ENCODE results near the gene FOXO6. TPM values are rescaled to one million over a fixed set of nuclear protein-coding genes. Genes with fewer than 3 reads are reported as not detected.
A peak's percentile ranks its signal among the peaks of the same experiment; 100 is the strongest.

Gene FOXO6
- total RNA-seq, 1 experiment from 2014 or later = 0.47 TPM

GRCh38 chr1:41380195-41380594 lies 19.0 kb downstream of the FOXO6 start:
- no TSS peak for BruUV-seq (replicated peaks)
- peaks cover 59% of the 10 kb centered on the region for H3K27me3 Mint-ChIP-seq (ENCODE audit: unreplicated experiment)
- H3K27ac Mint-ChIP-seq (ENCODE audit: unreplicated experiment) = peak overlapping the region; percentile 63
- no peak for DNase-seq
- CTCF ChIA-PET = no interaction called here
- peaks cover 2% of the 10 kb centered on the region for H3K9me3 Mint-ChIP-seq (ENCODE audit: low read depth, unreplicated experiment)
- TF ChIP-seq, protein P1, sequence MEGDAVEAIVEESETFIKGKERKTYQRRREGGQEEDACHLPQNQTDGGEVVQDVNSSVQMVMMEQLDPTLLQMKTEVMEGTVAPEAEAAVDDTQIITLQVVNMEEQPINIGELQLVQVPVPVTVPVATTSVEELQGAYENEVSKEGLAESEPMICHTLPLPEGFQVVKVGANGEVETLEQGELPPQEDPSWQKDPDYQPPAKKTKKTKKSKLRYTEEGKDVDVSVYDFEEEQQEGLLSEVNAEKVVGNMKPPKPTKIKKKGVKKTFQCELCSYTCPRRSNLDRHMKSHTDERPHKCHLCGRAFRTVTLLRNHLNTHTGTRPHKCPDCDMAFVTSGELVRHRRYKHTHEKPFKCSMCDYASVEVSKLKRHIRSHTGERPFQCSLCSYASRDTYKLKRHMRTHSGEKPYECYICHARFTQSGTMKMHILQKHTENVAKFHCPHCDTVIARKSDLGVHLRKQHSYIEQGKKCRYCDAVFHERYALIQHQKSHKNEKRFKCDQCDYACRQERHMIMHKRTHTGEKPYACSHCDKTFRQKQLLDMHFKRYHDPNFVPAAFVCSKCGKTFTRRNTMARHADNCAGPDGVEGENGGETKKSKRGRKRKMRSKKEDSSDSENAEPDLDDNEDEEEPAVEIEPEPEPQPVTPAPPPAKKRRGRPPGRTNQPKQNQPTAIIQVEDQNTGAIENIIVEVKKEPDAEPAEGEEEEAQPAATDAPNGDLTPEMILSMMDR (IDR thresholded peaks at IDR 0.05; ENCODE audit: unreplicated experiment) = no peak
- H3K36me3 Mint-ChIP-seq (ENCODE audit: insufficient read depth, unreplicated experiment) = peaks cover 19% of the 10 kb centered on the region
- intact Hi-C loops (cut with micrococcal nuclease; ENCODE audit: unreplicated experiment) = no loop called here
- H3K4me1 Mint-ChIP-seq (ENCODE audit: low read depth, unreplicated experiment) = peaks cover 13% of the 10 kb centered on the region
- peak overlapping the region; percentile 67 for H3K4me3 Mint-ChIP-seq (ENCODE audit: low read depth, unreplicated experiment)

GRCh38 chr1:41380979-41381691 lies 19.9 kb downstream of the FOXO6 start:
- peaks cover 19% of the 10 kb centered on the region for H3K36me3 Mint-ChIP-seq (ENCODE audit: insufficient read depth, unreplicated experiment)
- BruUV-seq (replicated peaks) = no TSS peak
- TF ChIP-seq, protein P1 (IDR thresholded peaks at IDR 0.05; ENCODE audit: unreplicated experiment) = no peak
- H3K27ac Mint-ChIP-seq (ENCODE audit: unreplicated experiment) = peak overlapping the region; percentile 63
- CTCF ChIA-PET = interaction anchor here (2.1 kb wide), 1 partner anchor 21 kb away, joined by 4 read pairs; no protein-coding TSS in a partner anchor
- peak overlapping the region; percentile 67 for H3K4me3 Mint-ChIP-seq (ENCODE audit: low read depth, unreplicated experiment)
- H3K9me3 Mint-ChIP-seq (ENCODE audit: low read depth, unreplicated experiment) = peaks cover 2% of the 10 kb centered on the region
- peaks cover 13% of the 10 kb centered on the region for H3K4me1 Mint-ChIP-seq (ENCODE audit: low read depth, unreplicated experiment)
- DNase-seq = peak; percentile 70
- intact Hi-C loops (cut with micrococcal nuclease; ENCODE audit: unreplicated experiment) = no loop called here
- peaks cover 59% of the 10 kb centered on the region for H3K27me3 Mint-ChIP-seq (ENCODE audit: unreplicated experiment)

- H3K9me3 Mint-ChIP-seq (ENCODE audit: low read depth, unreplicated experiment) = no peaks in the 10 kb centered on the region
- CTCF ChIA-PET = interaction anchor here (1.3 to 2.1 kb wide), 2 partner anchors 11 to 21 kb away, joined by 3 to 4 read pairs; no protein-coding TSS in a partner anchor
- peak; percentile 61 for DNase-seq
- TF ChIP-seq, protein P1 (IDR thresholded peaks at IDR 0.05; ENCODE audit: unreplicated experiment) = no peak
- peaks cover 53% of the 10 kb centered on the region for H3K27me3 Mint-ChIP-seq (ENCODE audit: unreplicated experiment)
- BruUV-seq (replicated peaks) = no TSS peak
- no peak overlapping the region for H3K27ac Mint-ChIP-seq (ENCODE audit: unreplicated experiment)
- peak overlapping the region; percentile 67 for H3K4me3 Mint-ChIP-seq (ENCODE audit: low read depth, unreplicated experiment)
- H3K4me1 Mint-ChIP-seq (ENCODE audit: low read depth, unreplicated experiment) = peaks cover 14% of the 10 kb centered on the region
- H3K36me3 Mint-ChIP-seq (ENCODE audit: insufficient read depth, unreplicated experiment) = peaks cover 19% of the 10 kb centered on the region
- intact Hi-C loops (cut with micrococcal nuclease; ENCODE audit: unreplicated experiment) = no loop called here
These were observed 20.7 kb downstream of the FOXO6 start for GRCh38 chr1:41381692-41382479.

DNA sequence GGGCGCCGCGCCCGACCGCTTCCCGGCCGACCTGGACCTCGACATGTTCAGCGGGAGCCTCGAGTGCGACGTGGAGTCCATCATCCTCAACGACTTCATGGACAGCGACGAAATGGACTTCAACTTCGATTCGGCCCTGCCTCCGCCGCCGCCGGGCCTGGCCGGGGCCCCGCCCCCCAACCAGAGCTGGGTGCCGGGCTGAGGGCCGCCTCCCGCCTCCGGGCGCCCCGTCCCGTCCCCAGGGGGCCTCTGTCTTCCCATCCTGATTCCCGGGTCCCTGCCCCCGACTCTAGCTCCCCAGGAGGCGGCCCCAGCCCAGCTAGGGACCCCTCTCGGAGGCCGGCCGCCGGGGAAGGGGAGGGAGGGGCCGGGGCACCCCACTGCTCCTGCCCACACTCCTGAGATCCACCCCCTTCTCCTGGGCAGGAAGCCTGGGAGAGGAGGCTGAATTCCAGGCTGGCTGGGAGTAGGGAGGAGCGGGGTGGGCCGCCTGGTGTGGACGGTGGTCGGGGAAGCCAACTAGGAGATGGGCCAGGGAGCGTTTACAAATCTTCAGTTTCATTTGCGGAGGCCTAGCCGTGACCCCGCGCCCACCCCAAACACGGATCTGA lies 21.4 kb downstream of the FOXO6 start:
- TF ChIP-seq, protein P1 (IDR thresholded peaks at IDR 0.05; ENCODE audit: unreplicated experiment) = no peak

More for the DNA sequence above, 21.4 kb downstream of the FOXO6 start:
- H3K36me3 Mint-ChIP-seq (ENCODE audit: insufficient read depth, unreplicated experiment) = peaks cover 19% of the 10 kb centered on the region
- intact Hi-C loops (cut with micrococcal nuclease; ENCODE audit: unreplicated experiment) = no loop called here
- CTCF ChIA-PET = interaction anchor here (1.3 to 2.1 kb wide), 2 partner anchors 10 to 22 kb away, joined by 3 to 4 read pairs; no protein-coding TSS in a partner anchor
- peaks cover 50% of the 10 kb centered on the region for H3K27me3 Mint-ChIP-seq (ENCODE audit: unreplicated experiment)
- peaks cover 21% of the 10 kb centered on the region for H3K4me1 Mint-ChIP-seq (ENCODE audit: low read depth, unreplicated experiment)
- no peaks in the 10 kb centered on the region for H3K9me3 Mint-ChIP-seq (ENCODE audit: low read depth, unreplicated experiment)
- DNase-seq = peak; percentile 55
- H3K4me3 Mint-ChIP-seq (ENCODE audit: low read depth, unreplicated experiment) = peak overlapping the region; percentile 67
- no peak overlapping the region for H3K27ac Mint-ChIP-seq (ENCODE audit: unreplicated experiment)
- BruUV-seq (replicated peaks) = no TSS peak

Data from Calu3 (cell line).